ENCODE results near the gene IFT74.

- TF ChIP-seq FOXA1 (IDR thresholded peaks at IDR 0.05) (no peak), FOXK2 (IDR thresholded peaks at IDR 0.05) (no peak), SP1 (IDR thresholded peaks at IDR 0.05) (no peak), LEF1 (IDR thresholded peaks at IDR 0.05; ENCODE audit: borderline replicate concordance) (no peak), L3MBTL2 (conservative IDR thresholded peaks at IDR 0.05) (no peak), BHLHE40 (IDR thresholded peaks at IDR 0.05; ENCODE audit: borderline replicate concordance) (no peak), TARDBP (IDR thresholded peaks at IDR 0.05) (no peak), NFRKB (IDR thresholded peaks at IDR 0.05) (no peak), ZNF384 (IDR thresholded peaks at IDR 0.05) (no peak), PKNOX1 (IDR thresholded peaks at IDR 0.05) (no peak), ELF4 (IDR thresholded peaks at IDR 0.05) (no peak), ARNT (IDR thresholded peaks at IDR 0.05) (no peak), HDGF (IDR thresholded peaks at IDR 0.05; ENCODE audit: borderline replicate concordance) (no peak)
Observed at GRCh38 chr9:27090711-27091110, 134.5 kb downstream of the IFT74 start.

All from HEK293T (cell line).